Nucleus accumbens (tissue), 56 donors: ENCODE data around the gene EBLN2.

ENCODE experiments used
- DNase-seq, 56 donors: peaks; one replicate each; lab custom pipeline; 2025; lab: John Stamatoyannopoulos, UW

The EBLN2 gene

GRCh38 chr3:73061416-73061815 is at the start of gene EBLN2:
Gene EBLN2 (plus strand): TSS chr3:73061659. CDS start chr3:73062082, 423 bp downstream.
- no peak for DNase-seq

GRCh38 chr3:73018298-73018697 is 43.2 kb upstream of the EBLN2 start:
- DNase-seq, result no peak

- no peak for DNase-seq
These were observed 42.5 kb upstream of the EBLN2 start for GRCh38 chr3:73018790-73019441.

GRCh38 chr3:73021301-73021835 is 40.1 kb upstream of the EBLN2 start:
- no peak for DNase-seq

- no peak for DNase-seq
These were observed 36.6 kb upstream of the EBLN2 start for GRCh38 chr3:73024836-73025235.

- DNase-seq, result no peak
These were observed 35.2 kb upstream of the EBLN2 start for GRCh38 chr3:73026111-73026759.

GRCh38 chr3:73026760-73027113 is 34.7 kb upstream of the EBLN2 start:
- no peak for DNase-seq

- no peak for DNase-seq
These were observed 32.7 kb upstream of the EBLN2 start for GRCh38 chr3:73028803-73029202.

- DNase-seq, result no peak
These were observed 32.1 kb upstream of the EBLN2 start for GRCh38 chr3:73029321-73029796.

- no peak for DNase-seq
These were observed 31.3 kb upstream of the EBLN2 start for GRCh38 chr3:73030073-73030597.

- DNase-seq, result no peak
These were observed 29.8 kb upstream of the EBLN2 start for GRCh38 chr3:73031573-73032103.

- DNase-seq, result no peak
These were observed 24.5 kb upstream of the EBLN2 start for GRCh38 chr3:73036694-73037591.

- DNase-seq, result no peak
These were observed 19.9 kb upstream of the EBLN2 start for GRCh38 chr3:73041537-73041936.

- DNase-seq, result no peak
These were observed 18.0 kb upstream of the EBLN2 start for GRCh38 chr3:73043414-73043813.

- DNase-seq, result no peak
These were observed 16.1 kb upstream of the EBLN2 start for GRCh38 chr3:73045391-73045790.

- no peak for DNase-seq
These were observed 15.3 kb upstream of the EBLN2 start for GRCh38 chr3:73046195-73046594.

- no peak for DNase-seq
These were observed 12.1 kb upstream of the EBLN2 start for GRCh38 chr3:73049319-73049718.

GRCh38 chr3:73052857-73053256 is 8.6 kb upstream of the EBLN2 start:
- DNase-seq, result no peak

GRCh38 chr3:73055583-73055982 is 5.9 kb upstream of the EBLN2 start:
- no peak for DNase-seq

GRCh38 chr3:73056014-73056844 is 5.2 kb upstream of the EBLN2 start:
- DNase-seq, result no peak
